HepG2 (cell line): Measurements from ENCODE around the gene NMT2. TPM values are rescaled to one million over a fixed set of nuclear protein-coding genes. Genes with fewer than 3 reads are reported as not detected.

Source experiments
- ATAC-seq: fragments of 200-7000 bp; cut with Tn5 transposase; 3 replicates; pipeline ENCODE4 v1.9.1; 2020; ENCODE audit warnings: mild to moderate bottlenecking, moderate library complexity
- BruUV-seq: library from RNA; stranded (reverse); fragments of 400-500 nt; replicated peaks from 2 replicates; lab custom pipeline; 2021; lab: Mats Ljungman, UMichigan
- CTCF ChIA-PET: fragments of 300-600 bp; formaldehyde crosslinking; extraction: SDS; loops from one replicate; lab custom pipeline; 2021; ENCODE audit warnings: low total read pairs, inconsistent platforms, low intra/inter-chr PET ratio; lab: Yijun Ruan, JAX
- POLR2A ChIA-PET: fragments of 350-600 bp; sonication (Branson Sonifier 250); formaldehyde crosslinking; loops from one replicate; lab custom pipeline; 2020; ENCODE audit warnings: antibody characterized with exemption, inconsistent platforms; lab: Yijun Ruan, JAX
- DNase-seq: peaks from one replicate; pipeline ENCODE4 v3.0.0-alpha.2; 2015; ENCODE audit warnings: low spot score
- FAIRE-seq: peaks from 3 replicates; lab custom pipeline; 2011; peaks lifted over from hg19 to GRCh38; lab: Jason Lieb, UNC
- H2AFZ ChIP-seq: one replicate; pipeline ENCODE4 v1.6.1; 2011; ENCODE audit warnings: low read length, inconsistent platforms
- H3K27ac ChIP-seq: fragments of 300-600 bp; 3 replicates; pipeline ENCODE4 v1.8.0; 2011; ENCODE audit warnings: mixed run types, mild to moderate bottlenecking, mixed read lengths, low read length, inconsistent platforms; ENCODE audit not compliant: insufficient read depth; ENCODE audit errors: extremely low read length
- H3K27me3 ChIP-seq, 2 experiments: fragments of 200-600 bp in 1 of 2; 2 replicates in 1 of 2; 3 replicates in 1 of 2; pipeline versions ENCODE4 v1.6.0 to v1.8.0; 2011; ENCODE audit warnings: low read length in 2 of 2, mild to moderate bottlenecking in 2 of 2, moderate library complexity in 2 of 2, inconsistent platforms in 1 of 2; ENCODE audit not compliant: insufficient read depth in 2 of 2, control insufficient read depth in 1 of 2
- H3K36me3 ChIP-seq, 2 experiments: fragments of 200-600 bp in 1 of 2; replicated peaks in 1 of 2; 2 replicates in 1 of 2; 3 replicates in 1 of 2; pipeline versions ENCODE4 v1.5.1 to v1.8.0; 2011; ENCODE audit warnings: low read length in 2 of 2, inconsistent platforms in 1 of 2; ENCODE audit not compliant: insufficient read depth in 2 of 2, control insufficient read depth in 1 of 2
- H3K4me1 ChIP-seq: 2 replicates; pipeline ENCODE4 v1.5.1; 2012; ENCODE audit warnings: low read length, inconsistent platforms; ENCODE audit not compliant: insufficient read depth
- H3K4me2 ChIP-seq: 2 replicates; pipeline ENCODE4 v1.6.0; 2011; ENCODE audit warnings: low read depth, low read length, inconsistent platforms
- H3K4me3 ChIP-seq, 3 experiments: fragments of 200-600 bp in 1 of 3; sonication (generic), shearing (Covaris generic) in 1 of 3; replicated peaks in 1 of 3; 2 replicates each; pipeline ENCODE4 v1.5.1; 2011 to 2016; ENCODE audit warnings: low read length in 3 of 3, inconsistent platforms in 2 of 3, low read depth in 2 of 3, mild to moderate bottlenecking in 2 of 3, control low read depth in 1 of 3, mixed read lengths in 1 of 3; ENCODE audit not compliant: insufficient read depth in 1 of 3
- H3K79me2 ChIP-seq: one replicate; pipeline ENCODE4 v1.6.1; 2011; ENCODE audit warnings: low read length, inconsistent platforms; ENCODE audit not compliant: insufficient read depth
- H3K9ac ChIP-seq: 2 replicates; pipeline ENCODE4 v1.6.0; 2011; ENCODE audit warnings: mild to moderate bottlenecking, low read depth, low read length, inconsistent platforms; ENCODE audit not compliant: insufficient read depth
- H3K9me3 ChIP-seq: 2 replicates; pipeline ENCODE4 v1.5.1; 2012; ENCODE audit warnings: mild to moderate bottlenecking, low read length
- H4K20me1 ChIP-seq: 2 replicates; pipeline ENCODE4 v1.6.0; 2011; ENCODE audit warnings: inconsistent platforms, mild to moderate bottlenecking, low read length, moderate library complexity; ENCODE audit not compliant: insufficient read depth
- CEBPG ChIP-seq: IDR thresholded peaks from 2 replicates; pipeline ENCODE4 v1.6.1; 2016
- FOSL2 ChIP-seq: sonication (generic); formaldehyde crosslinking; IDR thresholded peaks from 2 replicates; pipeline ENCODE4 v1.4.0; 2020; ENCODE audit warnings: missing genetic modification reagents
- FOXA3 ChIP-seq: IDR thresholded peaks from 2 replicates; pipeline ENCODE4 v1.6.1; 2016; ENCODE audit warnings: missing genetic modification reagents, missing compliant biosample characterization
- FOXJ3 ChIP-seq: sonication (generic); formaldehyde crosslinking; IDR thresholded peaks from 2 replicates; pipeline ENCODE4 v1.4.0; 2020; ENCODE audit warnings: missing genetic modification reagents, mild to moderate bottlenecking, borderline replicate concordance
- HMG20A ChIP-seq: IDR thresholded peaks from 2 replicates; pipeline ENCODE4 v1.6.1; 2016; ENCODE audit warnings: borderline replicate concordance
- TFAP4 ChIP-seq: sonication (generic); IDR thresholded peaks from 2 replicates; pipeline ENCODE4 v1.6.1; 2016; ENCODE audit warnings: low read depth, borderline replicate concordance
- ZNF354B ChIP-seq: sonication (generic); formaldehyde crosslinking; IDR thresholded peaks from 2 replicates; pipeline ENCODE4 v1.8.0; 2022; ENCODE audit warnings: mild to moderate bottlenecking, missing genetic modification reagents
- WGBS: methylation state at CpG from one replicate; pipeline ENCODE4 v1.1.6; 2017; ENCODE audit warnings: low lambda C conversion rate; 5-methylcytosine and 5-hydroxymethylcytosine counted together
- in situ Hi-C: cut with HindIII; loops from 2 replicates; pipeline ENCODE4 v1.10.0; 2017; ENCODE audit warnings: low pct_unique_long_range_greater_than_20kb; ENCODE audit not compliant: extremely low pct_ligation_motif_present
- intact Hi-C: fragments of 100-400 bp; cut with micrococcal nuclease; formaldehyde crosslinking; loops from one replicate; pipeline ENCODE4 v1.10.0; 2022; ENCODE audit not compliant: unreplicated experiment
- polyA plus RNA-seq, 8 experiments: library from polyadenylated mRNA; depleted of rRNA in 3 of 8; stranded (reverse) in 7 of 8; unstranded in 1 of 8; fragments of >200 nt; fragmentation: Illumina TruSeq in 4 of 8; extraction: Trizol in 4 of 8; gene quantifications; 2 replicates each; pipeline versions ENCODE4 v1.2.1 to v1.2.3, GENCODE V29; 2011 to 2016; ENCODE audit warnings: low read depth in 4 of 8, missing spikeins in 1 of 8, mixed read lengths in 1 of 8; ENCODE audit not compliant: insufficient read depth in 1 of 8
- total RNA-seq, 5 experiments: library from RNA; depleted of rRNA; stranded (reverse); fragments of >200 nt; fragmentation: Illumina TruSeq; extraction: Trizol; gene quantifications; 2 replicates each; pipeline ENCODE4 v1.2.3, GENCODE V29; 2016; ENCODE audit warnings: low read depth in 1 of 5
- TF ChIP-seq, protein P1 (sequence below): sonication (generic); formaldehyde crosslinking; IDR thresholded peaks from 2 replicates; pipeline ENCODE4 v1.4.0; 2020; ENCODE audit warnings: missing genetic modification reagents, borderline replicate concordance
- TF ChIP-seq, protein P2 (sequence below): sonication (generic); formaldehyde crosslinking; IDR thresholded peaks from 2 replicates; pipeline ENCODE4 v1.5.1; 2020; ENCODE audit warnings: mild to moderate bottlenecking, missing genetic modification reagents, borderline replicate concordance
- TF ChIP-seq, protein P3 (sequence below), 2 experiments: sonication (generic) in 1 of 2; formaldehyde crosslinking in 1 of 2; IDR thresholded peaks; 2 replicates each; pipeline versions ENCODE4 v1.4.0 to v1.6.1; 2016 to 2020; ENCODE audit warnings: borderline replicate concordance in 1 of 2, low read depth in 1 of 2, mild to moderate bottlenecking in 1 of 2, missing genetic modification reagents in 1 of 2

NMT2 gene
- total and polyA plus RNA-seq, 2 of the 13 experiments (the other 11 are each of a cell fraction or from before 2014, with no cell fraction given) = 10.1 to 23.8 TPM

- ChIA-PET CTCF (no interaction called here), POLR2A (interaction anchor here (1.2 to 1.3 kb wide), 2 partner anchors 14 to 32 kb away, joined by 6 read pairs; partner anchors contain the start of gene NMT2)
- no TSS peak for BruUV-seq
- no peak overlapping the region for H2AFZ ChIP-seq
- no peak overlapping the region for H3K4me3 ChIP-seq
- FAIRE-seq (peak; percentile 81), DNase-seq (peak; percentile 39), ATAC-seq (peak; percentile 67)
- in situ Hi-C loops (no loop called here), intact Hi-C loops (no loop called here)
- WGBS = 16% methylated on average over 4 of the region's 4 CpGs
- no peaks in the 10 kb centered on the region for H3K27me3 ChIP-seq
- peaks cover 35% of the 10 kb centered on the region for H3K4me1 ChIP-seq
- no peak overlapping the region for H3K9ac ChIP-seq
- peaks cover 13 to 41% of the 10 kb centered on the region in 2 experiments for H3K36me3 ChIP-seq
- H4K20me1 ChIP-seq = no peaks in the 10 kb centered on the region
- H3K27ac ChIP-seq = peak overlapping the region; percentile 31
- H3K79me2 ChIP-seq = peaks cover 3% of the 10 kb centered on the region
- peak overlapping the region; percentile 13; the same call in 1 of the 2 replicates for H3K4me2 ChIP-seq
- no peaks in the 10 kb centered on the region for H3K9me3 ChIP-seq
- peak; percentile 46; the same call in 1 of the 2 replicates for TF ChIP-seq FOXA3 (CRISPR knock-in tag)
- peak; percentile 52 for TF ChIP-seq FOSL2 (CRISPR knock-in tag)
- TF ChIP-seq HMG20A (CRISPR knock-in tag) = peak; percentile 37; the same call in 1 of the 2 replicates
- TF ChIP-seq TFAP4 = 0 out of 2 replicates have a peak, but pooled peaks have one; percentile 8
- no peak for TF ChIP-seq ZNF354B
- peak; percentile 37; the same call in 1 of the 2 replicates for TF ChIP-seq CEBPG (CRISPR knock-in tag)
- TF ChIP-seq, protein P1, sequence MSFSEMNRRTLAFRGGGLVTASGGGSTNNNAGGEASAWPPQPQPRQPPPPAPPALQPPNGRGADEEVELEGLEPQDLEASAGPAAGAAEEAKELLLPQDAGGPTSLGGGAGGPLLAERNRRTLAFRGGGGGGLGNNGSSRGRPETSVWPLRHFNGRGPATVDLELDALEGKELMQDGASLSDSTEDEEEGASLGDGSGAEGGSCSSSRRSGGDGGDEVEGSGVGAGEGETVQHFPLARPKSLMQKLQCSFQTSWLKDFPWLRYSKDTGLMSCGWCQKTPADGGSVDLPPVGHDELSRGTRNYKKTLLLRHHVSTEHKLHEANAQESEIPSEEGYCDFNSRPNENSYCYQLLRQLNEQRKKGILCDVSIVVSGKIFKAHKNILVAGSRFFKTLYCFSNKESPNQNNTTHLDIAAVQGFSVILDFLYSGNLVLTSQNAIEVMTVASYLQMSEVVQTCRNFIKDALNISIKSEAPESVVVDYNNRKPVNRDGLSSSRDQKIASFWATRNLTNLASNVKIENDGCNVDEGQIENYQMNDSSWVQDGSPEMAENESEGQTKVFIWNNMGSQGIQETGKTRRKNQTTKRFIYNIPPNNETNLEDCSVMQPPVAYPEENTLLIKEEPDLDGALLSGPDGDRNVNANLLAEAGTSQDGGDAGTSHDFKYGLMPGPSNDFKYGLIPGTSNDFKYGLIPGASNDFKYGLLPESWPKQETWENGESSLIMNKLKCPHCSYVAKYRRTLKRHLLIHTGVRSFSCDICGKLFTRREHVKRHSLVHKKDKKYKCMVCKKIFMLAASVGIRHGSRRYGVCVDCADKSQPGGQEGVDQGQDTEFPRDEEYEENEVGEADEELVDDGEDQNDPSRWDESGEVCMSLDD (CRISPR knock-in tag) = no peak
- TF ChIP-seq, protein P2, sequence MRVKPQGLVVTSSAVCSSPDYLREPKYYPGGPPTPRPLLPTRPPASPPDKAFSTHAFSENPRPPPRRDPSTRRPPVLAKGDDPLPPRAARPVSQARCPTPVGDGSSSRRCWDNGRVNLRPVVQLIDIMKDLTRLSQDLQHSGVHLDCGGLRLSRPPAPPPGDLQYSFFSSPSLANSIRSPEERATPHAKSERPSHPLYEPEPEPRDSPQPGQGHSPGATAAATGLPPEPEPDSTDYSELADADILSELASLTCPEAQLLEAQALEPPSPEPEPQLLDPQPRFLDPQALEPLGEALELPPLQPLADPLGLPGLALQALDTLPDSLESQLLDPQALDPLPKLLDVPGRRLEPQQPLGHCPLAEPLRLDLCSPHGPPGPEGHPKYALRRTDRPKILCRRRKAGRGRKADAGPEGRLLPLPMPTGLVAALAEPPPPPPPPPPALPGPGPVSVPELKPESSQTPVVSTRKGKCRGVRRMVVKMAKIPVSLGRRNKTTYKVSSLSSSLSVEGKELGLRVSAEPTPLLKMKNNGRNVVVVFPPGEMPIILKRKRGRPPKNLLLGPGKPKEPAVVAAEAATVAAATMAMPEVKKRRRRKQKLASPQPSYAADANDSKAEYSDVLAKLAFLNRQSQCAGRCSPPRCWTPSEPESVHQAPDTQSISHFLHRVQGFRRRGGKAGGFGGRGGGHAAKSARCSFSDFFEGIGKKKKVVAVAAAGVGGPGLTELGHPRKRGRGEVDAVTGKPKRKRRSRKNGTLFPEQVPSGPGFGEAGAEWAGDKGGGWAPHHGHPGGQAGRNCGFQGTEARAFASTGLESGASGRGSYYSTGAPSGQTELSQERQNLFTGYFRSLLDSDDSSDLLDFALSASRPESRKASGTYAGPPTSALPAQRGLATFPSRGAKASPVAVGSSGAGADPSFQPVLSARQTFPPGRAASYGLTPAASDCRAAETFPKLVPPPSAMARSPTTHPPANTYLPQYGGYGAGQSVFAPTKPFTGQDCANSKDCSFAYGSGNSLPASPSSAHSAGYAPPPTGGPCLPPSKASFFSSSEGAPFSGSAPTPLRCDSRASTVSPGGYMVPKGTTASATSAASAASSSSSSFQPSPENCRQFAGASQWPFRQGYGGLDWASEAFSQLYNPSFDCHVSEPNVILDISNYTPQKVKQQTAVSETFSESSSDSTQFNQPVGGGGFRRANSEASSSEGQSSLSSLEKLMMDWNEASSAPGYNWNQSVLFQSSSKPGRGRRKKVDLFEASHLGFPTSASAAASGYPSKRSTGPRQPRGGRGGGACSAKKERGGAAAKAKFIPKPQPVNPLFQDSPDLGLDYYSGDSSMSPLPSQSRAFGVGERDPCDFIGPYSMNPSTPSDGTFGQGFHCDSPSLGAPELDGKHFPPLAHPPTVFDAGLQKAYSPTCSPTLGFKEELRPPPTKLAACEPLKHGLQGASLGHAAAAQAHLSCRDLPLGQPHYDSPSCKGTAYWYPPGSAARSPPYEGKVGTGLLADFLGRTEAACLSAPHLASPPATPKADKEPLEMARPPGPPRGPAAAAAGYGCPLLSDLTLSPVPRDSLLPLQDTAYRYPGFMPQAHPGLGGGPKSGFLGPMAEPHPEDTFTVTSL (CRISPR knock-in tag) = peak; percentile 48; the same call in 1 of the 2 replicates
- TF ChIP-seq, protein P3, sequence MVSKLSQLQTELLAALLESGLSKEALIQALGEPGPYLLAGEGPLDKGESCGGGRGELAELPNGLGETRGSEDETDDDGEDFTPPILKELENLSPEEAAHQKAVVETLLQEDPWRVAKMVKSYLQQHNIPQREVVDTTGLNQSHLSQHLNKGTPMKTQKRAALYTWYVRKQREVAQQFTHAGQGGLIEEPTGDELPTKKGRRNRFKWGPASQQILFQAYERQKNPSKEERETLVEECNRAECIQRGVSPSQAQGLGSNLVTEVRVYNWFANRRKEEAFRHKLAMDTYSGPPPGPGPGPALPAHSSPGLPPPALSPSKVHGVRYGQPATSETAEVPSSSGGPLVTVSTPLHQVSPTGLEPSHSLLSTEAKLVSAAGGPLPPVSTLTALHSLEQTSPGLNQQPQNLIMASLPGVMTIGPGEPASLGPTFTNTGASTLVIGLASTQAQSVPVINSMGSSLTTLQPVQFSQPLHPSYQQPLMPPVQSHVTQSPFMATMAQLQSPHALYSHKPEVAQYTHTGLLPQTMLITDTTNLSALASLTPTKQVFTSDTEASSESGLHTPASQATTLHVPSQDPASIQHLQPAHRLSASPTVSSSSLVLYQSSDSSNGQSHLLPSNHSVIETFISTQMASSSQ (IDR thresholded peaks at IDR 0.05; ENCODE audit: low read depth) = 0 out of 2 replicates have a peak, but pooled peaks have one; percentile 12
- TF ChIP-seq, protein P3 (CRISPR knock-in tag; IDR thresholded peaks at IDR 0.05; ENCODE audit: borderline replicate concordance) = no peak
- TF ChIP-seq FOXJ3 (CRISPR knock-in tag) = peak; percentile 47; the same call in 1 of the 2 replicates
Observed at GRCh38 chr10:15137036-15137359, 31.5 kb downstream of the NMT2 start.
